ENCODE results near the gene RHBDF1.
"Not testable (repeated sequence)": the region's sequence is repeated elsewhere in the genome, so short reads cannot be mapped to it uniquely, and the experiment has no call there.

RHBDF1 gene

DNA sequence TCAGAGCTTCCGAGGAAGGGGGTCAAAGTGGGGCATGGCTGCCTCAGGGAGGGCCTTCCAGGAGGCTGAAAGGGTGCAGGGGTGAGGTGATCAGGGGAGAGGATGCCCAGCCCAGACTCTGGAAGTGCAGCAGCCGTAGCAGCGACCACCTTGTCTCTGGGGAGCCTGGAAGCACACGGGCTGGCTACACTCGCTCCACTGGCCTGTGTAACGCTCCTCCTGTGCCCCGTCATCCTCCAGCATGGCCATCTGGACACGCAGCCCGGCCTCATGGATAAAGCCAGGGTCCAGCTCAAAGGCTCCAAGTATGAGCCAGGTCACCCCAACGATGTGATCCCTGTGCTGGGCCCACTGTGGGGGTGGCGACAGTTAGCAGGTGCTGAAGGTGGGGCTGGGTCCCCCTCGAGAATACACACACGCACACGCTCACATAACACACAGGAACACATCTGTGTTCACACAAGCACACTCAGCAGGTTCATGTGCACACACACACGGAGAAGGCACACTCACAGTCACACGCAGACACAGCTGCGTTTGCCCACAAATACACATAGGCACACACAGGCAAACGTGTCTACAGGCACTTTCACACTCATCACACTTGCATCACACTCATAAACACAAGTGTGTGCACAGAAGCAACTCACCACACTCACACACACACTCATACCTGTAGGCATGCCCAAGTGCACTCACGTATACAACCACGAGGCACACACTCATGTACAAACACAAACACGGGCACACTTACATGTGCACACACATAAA, 38.4 kb downstream of the RHBDF1 start:
- no peak for DNase-seq

DNA sequence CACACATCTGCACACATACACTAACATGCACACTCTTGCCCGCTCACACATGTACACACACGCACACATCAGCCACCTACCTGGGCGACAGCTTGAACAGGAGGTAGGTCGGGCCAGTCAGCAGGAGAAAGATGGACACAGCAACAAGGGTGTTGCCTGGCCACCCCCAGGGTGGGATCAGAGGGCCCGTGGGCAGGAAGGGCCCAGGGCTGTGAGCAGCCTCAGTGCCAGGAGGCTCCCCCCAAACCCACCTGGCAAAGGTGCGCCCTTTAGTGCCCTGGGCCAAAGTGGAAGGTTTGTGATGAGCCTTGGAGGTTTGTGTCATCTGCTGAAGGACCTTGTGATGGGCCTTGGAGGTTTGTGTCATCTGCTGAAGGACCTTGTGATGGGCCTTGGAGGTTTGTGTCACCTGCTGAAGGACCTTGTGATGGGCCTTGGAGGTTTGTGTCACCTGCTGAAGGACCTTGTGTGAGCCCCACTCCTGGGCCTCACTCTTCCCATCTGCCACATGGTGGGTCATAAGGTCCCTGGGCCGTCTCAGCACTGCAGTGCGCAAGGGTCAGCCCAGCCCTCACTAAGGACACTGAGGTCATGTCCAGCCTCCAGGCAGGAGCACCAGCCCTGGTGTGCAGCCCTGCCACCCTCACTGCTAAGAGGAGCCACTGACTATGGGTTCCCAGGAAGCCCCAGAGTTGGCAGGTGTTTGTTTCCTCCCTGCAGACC, 39.1 kb downstream of the RHBDF1 start:
- DNase-seq, result not testable (repeated sequence)

DNA sequence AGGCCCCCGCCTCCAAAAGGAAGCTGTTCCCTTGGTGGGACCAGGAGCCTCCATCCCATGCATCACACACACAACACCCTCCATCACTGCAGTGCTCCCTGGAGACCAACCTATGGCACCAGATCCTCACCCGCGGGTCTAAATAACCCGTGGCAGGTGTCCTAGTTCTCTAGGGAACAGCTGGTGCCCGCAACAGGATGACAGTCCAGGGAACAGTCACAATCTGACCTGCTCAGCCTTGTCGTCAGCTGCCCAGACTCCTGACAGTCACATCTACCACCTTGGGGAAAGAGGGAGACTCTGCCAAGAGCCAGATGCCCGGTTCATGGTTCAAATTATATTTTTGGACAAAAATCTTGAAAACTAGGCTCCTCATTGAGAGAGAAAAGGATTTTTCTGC, 41.8 kb downstream of the RHBDF1 start:
- not testable (repeated sequence) for DNase-seq

DNA sequence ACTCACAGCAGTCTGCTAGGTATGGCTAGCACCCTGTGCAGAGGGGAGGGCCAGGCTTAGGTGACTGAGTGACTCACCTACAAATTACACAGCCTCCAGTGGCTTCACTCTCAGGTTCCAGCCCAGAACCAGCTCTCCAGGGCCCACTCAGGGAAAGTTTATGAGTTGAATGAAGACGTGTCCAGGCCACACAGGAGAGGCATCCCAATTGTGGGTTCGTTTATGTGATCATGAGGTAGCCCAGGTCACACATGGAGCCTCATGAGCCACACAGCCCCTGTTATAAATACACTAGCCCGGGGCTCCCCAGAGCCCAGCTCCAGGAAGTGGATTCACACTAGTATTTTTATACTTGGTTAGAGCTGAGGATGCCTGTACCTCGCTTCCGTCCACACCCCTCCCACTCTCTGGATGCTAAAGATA, 46.5 kb downstream of the RHBDF1 start:
- DNase-seq, result not testable (repeated sequence)

DNA sequence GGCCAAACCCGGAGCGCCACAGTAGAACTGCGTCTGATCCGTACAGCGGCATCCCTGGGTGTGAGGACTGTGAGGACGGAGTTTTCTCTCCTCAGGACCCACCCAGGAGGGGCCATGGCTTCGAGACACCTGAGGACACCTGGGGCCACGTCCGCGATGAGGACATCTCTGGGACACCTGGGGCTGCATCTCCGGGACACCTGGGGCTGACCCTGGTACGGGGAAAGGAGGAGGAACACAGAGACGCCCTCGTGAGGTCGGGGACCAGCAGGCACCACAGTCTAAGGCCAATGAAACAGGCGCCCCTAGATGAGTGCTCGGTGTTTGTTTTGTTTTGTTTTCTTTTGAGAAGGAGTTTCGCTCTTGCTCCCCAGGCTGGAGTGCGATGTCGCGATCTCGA, 48.3 kb downstream of the RHBDF1 start:
- not testable (repeated sequence) for DNase-seq

DNA sequence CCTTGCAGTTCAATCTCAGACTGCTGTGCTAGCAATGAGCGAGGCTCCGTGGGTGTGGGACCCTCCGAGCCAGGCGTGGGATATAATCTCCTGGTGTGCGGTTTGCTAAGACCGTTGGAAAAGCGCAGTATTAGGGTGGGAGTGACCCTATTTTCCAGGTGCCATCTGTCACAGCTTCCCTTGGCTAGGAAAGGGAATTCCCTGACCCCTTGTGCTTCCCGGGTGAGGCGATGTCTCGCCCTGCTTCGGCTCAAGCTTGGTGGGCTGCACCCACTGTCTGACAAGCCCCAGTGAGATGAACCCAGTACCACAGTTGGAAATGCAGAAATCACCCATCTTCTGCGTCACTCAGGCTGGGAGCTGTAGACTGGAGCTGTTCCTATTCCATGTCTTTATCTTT, 51.5 kb downstream of the RHBDF1 start:
- not testable (repeated sequence) for DNase-seq

DNA sequence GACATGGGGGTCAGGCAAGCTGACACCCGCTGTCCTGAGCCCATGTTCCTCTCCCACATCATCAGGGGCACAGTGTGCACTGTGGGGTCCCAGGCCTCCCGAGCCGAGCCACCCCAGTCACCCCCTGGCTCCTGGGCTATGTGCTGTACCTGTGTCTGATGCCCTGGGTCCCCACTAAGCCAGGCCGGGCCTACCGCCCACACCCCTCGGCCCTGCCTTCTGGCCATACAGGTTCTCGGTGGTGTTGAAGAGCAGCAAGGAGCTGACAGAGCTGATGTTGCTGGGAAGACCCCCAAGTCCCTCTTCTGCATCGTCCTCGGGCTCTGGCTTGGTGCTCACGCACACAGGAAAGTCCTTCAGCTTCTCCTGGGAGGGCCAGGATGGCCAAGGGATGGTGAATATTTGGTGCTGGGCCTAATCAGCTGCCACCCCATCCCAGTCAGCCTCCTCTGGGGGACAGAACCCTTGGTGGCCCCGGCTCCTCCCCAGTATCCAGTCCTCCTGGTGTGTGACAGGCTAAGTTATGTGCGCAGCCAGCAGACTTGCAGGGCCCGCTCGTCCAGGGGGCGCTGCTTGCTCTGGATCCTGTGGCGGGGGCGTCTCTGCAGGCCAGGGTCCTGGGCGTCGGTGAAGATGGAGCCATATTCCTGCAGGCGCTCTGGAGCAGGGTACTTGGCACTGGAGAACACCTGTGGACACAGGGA, 55.2 kb downstream of the RHBDF1 start:
- DNase-seq, result not testable (repeated sequence)

DNA sequence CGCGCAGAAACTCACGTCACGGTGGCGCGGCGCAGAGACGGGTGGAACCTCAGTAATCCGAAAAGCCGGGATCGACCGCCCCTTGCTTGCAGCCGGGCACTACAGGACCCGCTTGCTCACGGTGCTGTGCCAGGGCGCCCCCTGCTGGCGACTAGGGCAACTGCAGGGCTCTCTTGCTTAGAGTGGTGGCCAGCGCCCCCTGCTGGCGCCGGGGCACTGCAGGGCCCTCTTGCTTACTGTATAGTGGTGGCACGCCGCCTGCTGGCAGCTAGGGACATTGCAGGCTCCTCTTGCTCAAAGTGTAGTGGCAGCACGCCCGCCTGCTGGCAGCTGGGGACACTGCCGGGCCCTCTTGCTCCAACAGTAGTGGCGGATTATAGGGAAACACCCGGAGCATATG, 61.7 kb downstream of the RHBDF1 start:
- DNase-seq, result not testable (repeated sequence)

DNA sequence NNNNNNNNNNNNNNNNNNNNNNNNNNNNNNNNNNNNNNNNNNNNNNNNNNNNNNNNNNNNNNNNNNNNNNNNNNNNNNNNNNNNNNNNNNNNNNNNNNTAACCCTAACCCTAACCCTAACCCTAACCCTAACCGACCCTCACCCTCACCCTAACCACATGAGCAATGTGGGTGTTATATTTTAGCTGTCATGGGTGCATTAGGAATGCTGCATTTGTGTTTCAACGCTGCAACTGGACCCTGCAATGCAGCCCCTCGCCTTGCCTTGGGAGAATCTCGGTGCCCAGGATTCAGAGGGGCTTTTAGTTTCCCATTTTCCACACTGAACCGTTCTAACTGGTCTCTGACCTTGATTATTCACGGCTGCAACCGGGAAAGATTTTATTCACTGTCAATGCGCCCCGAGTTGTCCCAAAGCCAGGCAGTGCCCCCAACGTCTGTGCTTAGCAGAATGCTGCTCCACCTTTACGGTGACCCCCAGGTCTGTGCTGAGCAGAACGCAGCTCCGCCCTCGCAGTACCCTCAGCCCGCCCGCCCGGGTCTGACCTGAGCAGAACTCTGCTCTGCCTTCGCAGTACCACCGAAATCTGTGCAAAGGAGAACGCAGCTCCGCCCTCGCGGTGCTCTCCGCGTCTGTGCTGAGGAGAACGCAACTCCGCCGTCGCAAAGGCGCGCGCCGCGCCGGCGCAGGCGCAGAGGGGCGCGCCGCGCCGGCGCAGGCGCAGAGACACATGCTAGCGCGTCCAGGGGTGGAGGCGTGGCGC, 62.3 kb downstream of the RHBDF1 start:
- DNase-seq, result no peak

All from DMS79 (cell line).